Measurements from ENCODE around the gene MAPT.

MAPT gene

GRCh38 chr17:45870342-45870974 lies 23.9 kb upstream of the MAPT start:
- TF ChIP-seq OSR1 (CRISPR knock-in tag; IDR thresholded peaks at IDR 0.05) (no peak), CSDC2 (CRISPR knock-in tag; IDR thresholded peaks at IDR 0.05) (no peak), ZNF8 (CRISPR knock-in tag; IDR thresholded peaks at IDR 0.05) (no peak), TOX (CRISPR knock-in tag; IDR thresholded peaks at IDR 0.05; ENCODE audit: borderline replicate concordance) (no peak), ZNF70 (CRISPR knock-in tag; IDR thresholded peaks at IDR 0.05) (no peak), ZNF565 (CRISPR knock-in tag; conservative IDR thresholded peaks at IDR 0.05; ENCODE audit: low read depth) (no peak), TCF4 (CRISPR knock-in tag; IDR thresholded peaks at IDR 0.05; ENCODE audit: borderline replicate concordance) (no peak), ZFP30 (CRISPR knock-in tag; IDR thresholded peaks at IDR 0.05) (no peak), ISL1 (CRISPR knock-in tag; IDR thresholded peaks at IDR 0.05) (no peak), CREB5 (CRISPR knock-in tag; IDR thresholded peaks at IDR 0.05; ENCODE audit: low read depth) (no peak), ZFP3 (CRISPR knock-in tag; IDR thresholded peaks at IDR 0.05) (no peak), BACH2 (CRISPR knock-in tag; IDR thresholded peaks at IDR 0.05; ENCODE audit: borderline replicate concordance) (no peak), GLIS3 (CRISPR knock-in tag; IDR thresholded peaks at IDR 0.05) (no peak), ARNTL (CRISPR knock-in tag; IDR thresholded peaks at IDR 0.05; ENCODE audit: borderline replicate concordance, low read depth) (no peak)
- TF ChIP-seq, protein P1, sequence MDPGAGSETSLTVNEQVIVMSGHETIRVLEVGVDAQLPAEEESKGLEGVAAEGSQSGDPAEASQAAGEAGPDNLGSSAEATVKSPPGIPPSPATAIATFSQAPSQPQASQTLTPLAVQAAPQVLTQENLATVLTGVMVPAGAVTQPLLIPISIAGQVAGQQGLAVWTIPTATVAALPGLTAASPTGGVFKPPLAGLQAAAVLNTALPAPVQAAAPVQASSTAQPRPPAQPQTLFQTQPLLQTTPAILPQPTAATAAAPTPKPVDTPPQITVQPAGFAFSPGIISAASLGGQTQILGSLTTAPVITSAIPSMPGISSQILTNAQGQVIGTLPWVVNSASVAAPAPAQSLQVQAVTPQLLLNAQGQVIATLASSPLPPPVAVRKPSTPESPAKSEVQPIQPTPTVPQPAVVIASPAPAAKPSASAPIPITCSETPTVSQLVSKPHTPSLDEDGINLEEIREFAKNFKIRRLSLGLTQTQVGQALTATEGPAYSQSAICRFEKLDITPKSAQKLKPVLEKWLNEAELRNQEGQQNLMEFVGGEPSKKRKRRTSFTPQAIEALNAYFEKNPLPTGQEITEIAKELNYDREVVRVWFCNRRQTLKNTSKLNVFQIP (CRISPR knock-in tag; IDR thresholded peaks at IDR 0.05; ENCODE audit: borderline replicate concordance, low read depth) = no peak
- no peak for ATAC-seq

- TF ChIP-seq OSR1 (CRISPR knock-in tag; IDR thresholded peaks at IDR 0.05) (no peak), ISL1 (CRISPR knock-in tag; IDR thresholded peaks at IDR 0.05) (no peak), TCF4 (CRISPR knock-in tag; IDR thresholded peaks at IDR 0.05; ENCODE audit: borderline replicate concordance) (no peak), ESRRG (CRISPR knock-in tag; IDR thresholded peaks at IDR 0.05) (no peak), ARNTL (CRISPR knock-in tag; IDR thresholded peaks at IDR 0.05; ENCODE audit: borderline replicate concordance, low read depth) (no peak)
- TF ChIP-seq, protein P2, sequence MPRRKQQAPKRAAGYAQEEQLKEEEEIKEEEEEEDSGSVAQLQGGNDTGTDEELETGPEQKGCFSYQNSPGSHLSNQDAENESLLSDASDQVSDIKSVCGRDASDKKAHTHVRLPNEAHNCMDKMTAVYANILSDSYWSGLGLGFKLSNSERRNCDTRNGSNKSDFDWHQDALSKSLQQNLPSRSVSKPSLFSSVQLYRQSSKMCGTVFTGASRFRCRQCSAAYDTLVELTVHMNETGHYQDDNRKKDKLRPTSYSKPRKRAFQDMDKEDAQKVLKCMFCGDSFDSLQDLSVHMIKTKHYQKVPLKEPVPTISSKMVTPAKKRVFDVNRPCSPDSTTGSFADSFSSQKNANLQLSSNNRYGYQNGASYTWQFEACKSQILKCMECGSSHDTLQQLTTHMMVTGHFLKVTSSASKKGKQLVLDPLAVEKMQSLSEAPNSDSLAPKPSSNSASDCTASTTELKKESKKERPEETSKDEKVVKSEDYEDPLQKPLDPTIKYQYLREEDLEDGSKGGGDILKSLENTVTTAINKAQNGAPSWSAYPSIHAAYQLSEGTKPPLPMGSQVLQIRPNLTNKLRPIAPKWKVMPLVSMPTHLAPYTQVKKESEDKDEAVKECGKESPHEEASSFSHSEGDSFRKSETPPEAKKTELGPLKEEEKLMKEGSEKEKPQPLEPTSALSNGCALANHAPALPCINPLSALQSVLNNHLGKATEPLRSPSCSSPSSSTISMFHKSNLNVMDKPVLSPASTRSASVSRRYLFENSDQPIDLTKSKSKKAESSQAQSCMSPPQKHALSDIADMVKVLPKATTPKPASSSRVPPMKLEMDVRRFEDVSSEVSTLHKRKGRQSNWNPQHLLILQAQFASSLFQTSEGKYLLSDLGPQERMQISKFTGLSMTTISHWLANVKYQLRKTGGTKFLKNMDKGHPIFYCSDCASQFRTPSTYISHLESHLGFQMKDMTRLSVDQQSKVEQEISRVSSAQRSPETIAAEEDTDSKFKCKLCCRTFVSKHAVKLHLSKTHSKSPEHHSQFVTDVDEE (CRISPR knock-in tag; IDR thresholded peaks at IDR 0.05) = no peak
- no peak for ATAC-seq
Measured at GRCh38 chr17:45871718-45872117, 22.6 kb upstream of the MAPT start.

- ATAC-seq = peak; percentile 52; the same call in 1 of the 3 replicates
- TF ChIP-seq ZFP30 (CRISPR knock-in tag; IDR thresholded peaks at IDR 0.05) (no peak), ZC3H10 (CRISPR knock-in tag; IDR thresholded peaks at IDR 0.05) (no peak), PPARA (CRISPR knock-in tag; IDR thresholded peaks at IDR 0.05; ENCODE audit: borderline replicate concordance) (no peak), ZNF565 (CRISPR knock-in tag; conservative IDR thresholded peaks at IDR 0.05; ENCODE audit: low read depth) (no peak), ESRRG (CRISPR knock-in tag; IDR thresholded peaks at IDR 0.05) (no peak), ZFP3 (CRISPR knock-in tag; IDR thresholded peaks at IDR 0.05) (no peak), ZNF70 (CRISPR knock-in tag; IDR thresholded peaks at IDR 0.05) (no peak), TOX (CRISPR knock-in tag; IDR thresholded peaks at IDR 0.05; ENCODE audit: borderline replicate concordance) (no peak), OSR1 (CRISPR knock-in tag; IDR thresholded peaks at IDR 0.05) (no peak), ISL1 (CRISPR knock-in tag; IDR thresholded peaks at IDR 0.05) (no peak), TCF4 (CRISPR knock-in tag; IDR thresholded peaks at IDR 0.05; ENCODE audit: borderline replicate concordance) (no peak), RARB (CRISPR knock-in tag; IDR thresholded peaks at IDR 0.05) (no peak), ZNF8 (CRISPR knock-in tag; IDR thresholded peaks at IDR 0.05) (no peak), BACH2 (CRISPR knock-in tag; IDR thresholded peaks at IDR 0.05; ENCODE audit: borderline replicate concordance) (no peak), GLIS3 (CRISPR knock-in tag; IDR thresholded peaks at IDR 0.05) (no peak)
- TF ChIP-seq, protein P3, sequence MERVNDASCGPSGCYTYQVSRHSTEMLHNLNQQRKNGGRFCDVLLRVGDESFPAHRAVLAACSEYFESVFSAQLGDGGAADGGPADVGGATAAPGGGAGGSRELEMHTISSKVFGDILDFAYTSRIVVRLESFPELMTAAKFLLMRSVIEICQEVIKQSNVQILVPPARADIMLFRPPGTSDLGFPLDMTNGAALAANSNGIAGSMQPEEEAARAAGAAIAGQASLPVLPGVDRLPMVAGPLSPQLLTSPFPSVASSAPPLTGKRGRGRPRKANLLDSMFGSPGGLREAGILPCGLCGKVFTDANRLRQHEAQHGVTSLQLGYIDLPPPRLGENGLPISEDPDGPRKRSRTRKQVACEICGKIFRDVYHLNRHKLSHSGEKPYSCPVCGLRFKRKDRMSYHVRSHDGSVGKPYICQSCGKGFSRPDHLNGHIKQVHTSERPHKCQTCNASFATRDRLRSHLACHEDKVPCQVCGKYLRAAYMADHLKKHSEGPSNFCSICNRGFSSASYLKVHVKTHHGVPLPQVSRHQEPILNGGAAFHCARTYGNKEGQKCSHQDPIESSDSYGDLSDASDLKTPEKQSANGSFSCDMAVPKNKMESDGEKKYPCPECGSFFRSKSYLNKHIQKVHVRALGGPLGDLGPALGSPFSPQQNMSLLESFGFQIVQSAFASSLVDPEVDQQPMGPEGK (CRISPR knock-in tag; IDR thresholded peaks at IDR 0.05; ENCODE audit: borderline replicate concordance) = no peak
- TF ChIP-seq, protein P1 (CRISPR knock-in tag; IDR thresholded peaks at IDR 0.05; ENCODE audit: borderline replicate concordance, low read depth) = no peak
- TF ChIP-seq, protein P4, sequence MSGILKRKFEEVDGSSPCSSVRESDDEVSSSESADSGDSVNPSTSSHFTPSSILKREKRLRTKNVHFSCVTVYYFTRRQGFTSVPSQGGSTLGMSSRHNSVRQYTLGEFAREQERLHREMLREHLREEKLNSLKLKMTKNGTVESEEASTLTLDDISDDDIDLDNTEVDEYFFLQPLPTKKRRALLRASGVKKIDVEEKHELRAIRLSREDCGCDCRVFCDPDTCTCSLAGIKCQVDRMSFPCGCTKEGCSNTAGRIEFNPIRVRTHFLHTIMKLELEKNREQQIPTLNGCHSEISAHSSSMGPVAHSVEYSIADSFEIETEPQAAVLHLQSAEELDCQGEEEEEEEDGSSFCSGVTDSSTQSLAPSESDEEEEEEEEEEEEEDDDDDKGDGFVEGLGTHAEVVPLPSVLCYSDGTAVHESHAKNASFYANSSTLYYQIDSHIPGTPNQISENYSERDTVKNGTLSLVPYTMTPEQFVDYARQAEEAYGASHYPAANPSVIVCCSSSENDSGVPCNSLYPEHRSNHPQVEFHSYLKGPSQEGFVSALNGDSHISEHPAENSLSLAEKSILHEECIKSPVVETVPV (CRISPR knock-in tag; IDR thresholded peaks at IDR 0.05) = no peak
Measured at GRCh38 chr17:45873728-45874127, 20.6 kb upstream of the MAPT start.

Data from SK-N-SH treated with all-trans-retinoic acid at 6 μM for 48 hours (cell line).